ENCODE measurements around the gene GRIN2D.

GRCh38 chr19:48348737-48349136, 44.7 kb upstream of the GRIN2D start:
- TF ChIP-seq POLR2AphosphoS5 (IDR thresholded peaks at IDR 0.05; ENCODE audit: insufficient read depth in 1 of 2, low read depth in 1 of 2) (no peak), CTCF (IDR thresholded peaks at IDR 0.05) (no peak)

All from vagina (tissue), 2 donors.